SHP77 (cell line): ENCODE measurements around the gene RARG.
A peak's percentile ranks its signal among the peaks of the same experiment; 100 is the strongest.
"Not testable (repeated sequence)": the region's sequence is repeated elsewhere in the genome, so short reads cannot be mapped to it uniquely, and the experiment has no call there.

Source experiments
- DNase-seq, 2 experiments: peaks; one replicate each; lab custom pipeline; 2025; lab: John Stamatoyannopoulos, UW

RARG gene

GRCh38 chr12:53191096-53191884, 40.7 kb downstream of the RARG start:
- DNase-seq, result no peak

GRCh38 chr12:53190108-53190729, 41.8 kb downstream of the RARG start:
- peak; percentile 45 to 69 for DNase-seq

- DNase-seq, result no peak
Observed at GRCh38 chr12:53187145-53187899, 44.7 kb downstream of the RARG start.

- DNase-seq, result no peak
Observed at GRCh38 chr12:53186745-53187144, 45.3 kb downstream of the RARG start.

GRCh38 chr12:53185582-53186153, 46.3 kb downstream of the RARG start:
- DNase-seq, result no peak

GRCh38 chr12:53184828-53185227, 47.2 kb downstream of the RARG start:
- DNase-seq, result no peak

- DNase-seq, result no peak
Observed at GRCh38 chr12:53182903-53183302, 49.1 kb downstream of the RARG start.

GRCh38 chr12:53181935-53182334, 50.1 kb downstream of the RARG start:
- DNase-seq, result no peak

GRCh38 chr12:53180931-53181645, 50.9 kb downstream of the RARG start:
- DNase-seq, result peak; percentile 65 to 81

- DNase-seq, result peak; percentile 93 to 97
Observed at GRCh38 chr12:53180220-53180930, 51.6 kb downstream of the RARG start, which contains the start of the genes CSAD and ZNF740. Gene CSAD, minus strand, starts transcription at chr12:53180925. Its CDS starts 7,455 bp downstream, at chr12:53173470. Gene ZNF740, plus strand, starts transcription at chr12:53180722. Its CDS starts 1,262 bp downstream, at chr12:53181984.

GRCh38 chr12:53179687-53180219, 52.3 kb downstream of the RARG start:
- peak in 1 of 2 experiments; percentile 22 for DNase-seq

GRCh38 chr12:53178803-53179202, 53.2 kb downstream of the RARG start:
- DNase-seq, result not testable (repeated sequence)

- DNase-seq, result not testable (repeated sequence)
Observed at GRCh38 chr12:53177447-53177846, 54.6 kb downstream of the RARG start.

GRCh38 chr12:53176750-53177149, 55.3 kb downstream of the RARG start:
- DNase-seq, result no peak

- peak; percentile 82 to 90 for DNase-seq
Observed at GRCh38 chr12:53174881-53175491, 57.0 kb downstream of the RARG start.

- DNase-seq, result no peak
Observed at GRCh38 chr12:53173085-53173715, 58.8 kb downstream of the RARG start.

GRCh38 chr12:53172352-53172751, 59.7 kb downstream of the RARG start:
- DNase-seq, result no peak

- DNase-seq, result peak; percentile 5 to 17
Observed at GRCh38 chr12:53171725-53172329, 60.2 kb downstream of the RARG start.
